Measurements from ENCODE around the gene TLDC2. TPM values are rescaled to one million over a fixed set of nuclear protein-coding genes. Genes with fewer than 3 reads are reported as not detected.
A peak's percentile ranks its signal among the peaks of the same experiment; 100 is the strongest.
"Not testable (repeated sequence)": the region's sequence is repeated elsewhere in the genome, so short reads cannot be mapped to it uniquely, and the experiment has no call there.

The TLDC2 gene
- polyA plus RNA-seq, 1 donor from 2014 or later: not detected

DNA sequence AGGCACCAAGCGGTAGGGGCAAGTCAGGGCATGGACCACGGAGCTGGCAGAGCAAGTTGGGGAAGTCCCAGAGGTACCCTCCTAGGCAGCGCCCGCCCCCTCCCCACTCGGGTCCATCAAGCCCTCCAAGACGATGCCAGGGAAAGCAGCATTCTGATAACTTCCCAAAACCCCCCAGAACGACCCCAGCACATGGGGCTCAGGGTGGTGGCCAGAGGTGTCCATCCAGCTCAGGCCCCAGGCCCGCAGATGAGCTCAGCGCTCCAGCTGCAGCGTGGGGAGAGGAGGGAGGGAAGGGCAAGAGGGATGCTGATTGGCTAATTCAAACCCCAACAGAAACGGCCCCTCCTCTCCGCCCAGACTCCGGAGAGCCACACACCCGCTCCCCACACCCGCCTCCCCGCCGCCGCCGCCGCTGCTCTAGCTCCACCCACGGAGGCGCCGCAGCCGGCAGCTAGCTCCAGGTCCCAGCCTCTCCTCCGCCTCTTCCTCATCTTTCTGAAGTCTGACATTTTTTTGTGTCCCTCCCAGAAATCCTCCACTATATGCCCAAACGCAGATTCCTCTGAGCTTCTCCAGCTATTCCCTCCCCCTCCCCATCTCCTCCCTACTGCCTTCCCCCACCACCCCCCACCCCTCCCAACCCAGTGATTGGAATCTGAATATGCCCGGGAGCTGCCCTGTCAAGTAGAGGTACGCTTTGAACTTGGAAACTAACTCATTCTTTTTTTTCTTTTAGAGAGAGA lies 40.3 kb upstream of the TLDC2 start:
- H3K9ac ChIP-seq (ENCODE audit: low read length): peak overlapping the region; percentile 38
- no peak overlapping the region for H2AFZ ChIP-seq (ENCODE audit: low read depth, low read length)
- H3K4me3 ChIP-seq (ENCODE audit: low read length): peak overlapping the region; percentile 47
- H3K4me2 ChIP-seq (ENCODE audit: low read length): peak overlapping the region; percentile 3
- peaks cover 6% of the 10 kb centered on the region for H3K36me3 ChIP-seq (ENCODE audit: insufficient read depth, low read length)
- no peaks in the 10 kb centered on the region for H4K20me1 ChIP-seq (ENCODE audit: insufficient read depth)
- H3K9me2 ChIP-seq (ENCODE audit: insufficient read depth, low read length): no peaks in the 10 kb centered on the region
- H3K27me3 ChIP-seq (ENCODE audit: insufficient read depth, low read depth, low read length): no peaks in the 10 kb centered on the region
- H3K27ac ChIP-seq (ENCODE audit: low read length): peak overlapping the region; percentile 55
- no peaks in the 10 kb centered on the region for H3K9me3 ChIP-seq (ENCODE audit: low read length)
- TF ChIP-seq EP300 (conservative IDR thresholded peaks at IDR 0.05; ENCODE audit: poor library complexity, severe bottlenecking) (no peak), POLR2AphosphoS5 (IDR thresholded peaks at IDR 0.05) (peak; percentile 22)
- peaks cover 3% of the 10 kb centered on the region for H3K79me2 ChIP-seq (replicated peaks; ENCODE audit: insufficient read depth, low read length)
- H3F3A ChIP-seq (ENCODE audit: insufficient read depth, low read length, poor library complexity, severe bottlenecking): no peaks in the 10 kb centered on the region

DNA sequence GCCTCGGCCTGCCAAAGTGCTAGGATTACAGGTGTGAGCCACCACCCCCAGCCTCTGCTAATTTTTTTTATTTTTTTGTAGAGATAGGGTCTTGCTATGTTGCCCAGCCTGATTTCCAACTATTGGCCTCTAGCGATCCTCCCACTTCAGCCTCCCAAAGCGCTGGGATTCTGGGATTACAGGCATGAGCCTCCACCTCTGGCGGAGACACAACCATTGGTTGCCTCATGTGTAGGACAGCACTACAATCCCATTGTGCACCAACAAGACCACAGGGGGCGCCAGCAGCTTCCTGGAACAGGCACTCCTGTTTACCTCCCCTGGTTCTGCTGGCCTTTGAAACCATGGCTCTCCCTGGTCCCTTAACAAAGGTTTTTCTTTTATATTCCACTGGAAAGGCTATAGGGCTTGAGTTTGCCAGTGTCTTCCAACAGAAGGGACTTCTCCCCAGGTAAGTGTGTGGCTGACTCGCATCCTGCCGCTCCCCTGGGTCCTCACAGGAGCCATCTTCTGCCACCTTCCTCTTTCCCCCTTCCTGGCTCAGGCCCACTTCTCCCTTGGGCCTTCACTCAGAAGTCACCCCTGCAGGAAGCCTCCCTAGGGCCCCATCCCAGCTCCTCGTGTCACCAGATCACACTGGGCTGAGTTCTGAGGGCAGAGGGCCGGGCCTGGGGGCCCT lies 39.2 kb upstream of the TLDC2 start:
- Histone ChIP-seq H3K27me3 (ENCODE audit: insufficient read depth, low read depth, low read length) (no peaks in the 10 kb centered on the region), H3F3A (ENCODE audit: insufficient read depth, low read length, poor library complexity, severe bottlenecking) (no peaks in the 10 kb centered on the region), H3K36me3 (ENCODE audit: insufficient read depth, low read length) (peaks cover 6% of the 10 kb centered on the region), H3K9me3 (ENCODE audit: low read length) (no peaks in the 10 kb centered on the region), H3K4me2 (ENCODE audit: low read length) (no peak overlapping the region), H3K79me2 (replicated peaks; ENCODE audit: insufficient read depth, low read length) (peaks cover 3% of the 10 kb centered on the region), H3K4me3 (ENCODE audit: low read length) (no peak overlapping the region), H4K20me1 (ENCODE audit: insufficient read depth) (no peaks in the 10 kb centered on the region), H3K9me2 (ENCODE audit: insufficient read depth, low read length) (no peaks in the 10 kb centered on the region), H2AFZ (ENCODE audit: low read depth, low read length) (no peak overlapping the region), H3K27ac (ENCODE audit: low read length) (no peak overlapping the region), H3K9ac (ENCODE audit: low read length) (no peak overlapping the region)
- no peak for TF ChIP-seq EZH2 (IDR thresholded peaks at IDR 0.05; ENCODE audit: borderline replicate concordance, insufficient read depth, low read length, poor library complexity, severe bottlenecking)
- TF ChIP-seq, protein P1, sequence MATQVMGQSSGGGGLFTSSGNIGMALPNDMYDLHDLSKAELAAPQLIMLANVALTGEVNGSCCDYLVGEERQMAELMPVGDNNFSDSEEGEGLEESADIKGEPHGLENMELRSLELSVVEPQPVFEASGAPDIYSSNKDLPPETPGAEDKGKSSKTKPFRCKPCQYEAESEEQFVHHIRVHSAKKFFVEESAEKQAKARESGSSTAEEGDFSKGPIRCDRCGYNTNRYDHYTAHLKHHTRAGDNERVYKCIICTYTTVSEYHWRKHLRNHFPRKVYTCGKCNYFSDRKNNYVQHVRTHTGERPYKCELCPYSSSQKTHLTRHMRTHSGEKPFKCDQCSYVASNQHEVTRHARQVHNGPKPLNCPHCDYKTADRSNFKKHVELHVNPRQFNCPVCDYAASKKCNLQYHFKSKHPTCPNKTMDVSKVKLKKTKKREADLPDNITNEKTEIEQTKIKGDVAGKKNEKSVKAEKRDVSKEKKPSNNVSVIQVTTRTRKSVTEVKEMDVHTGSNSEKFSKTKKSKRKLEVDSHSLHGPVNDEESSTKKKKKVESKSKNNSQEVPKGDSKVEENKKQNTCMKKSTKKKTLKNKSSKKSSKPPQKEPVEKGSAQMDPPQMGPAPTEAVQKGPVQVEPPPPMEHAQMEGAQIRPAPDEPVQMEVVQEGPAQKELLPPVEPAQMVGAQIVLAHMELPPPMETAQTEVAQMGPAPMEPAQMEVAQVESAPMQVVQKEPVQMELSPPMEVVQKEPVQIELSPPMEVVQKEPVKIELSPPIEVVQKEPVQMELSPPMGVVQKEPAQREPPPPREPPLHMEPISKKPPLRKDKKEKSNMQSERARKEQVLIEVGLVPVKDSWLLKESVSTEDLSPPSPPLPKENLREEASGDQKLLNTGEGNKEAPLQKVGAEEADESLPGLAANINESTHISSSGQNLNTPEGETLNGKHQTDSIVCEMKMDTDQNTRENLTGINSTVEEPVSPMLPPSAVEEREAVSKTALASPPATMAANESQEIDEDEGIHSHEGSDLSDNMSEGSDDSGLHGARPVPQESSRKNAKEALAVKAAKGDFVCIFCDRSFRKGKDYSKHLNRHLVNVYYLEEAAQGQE (IDR thresholded peaks at IDR 0.05; ENCODE audit: borderline replicate concordance): no peak
- no peak for TF ChIP-seq RAD21 (conservative IDR thresholded peaks at IDR 0.05)
- no peak for TF ChIP-seq EP300 (conservative IDR thresholded peaks at IDR 0.05; ENCODE audit: poor library complexity, severe bottlenecking)
- TF ChIP-seq MXI1 (conservative IDR thresholded peaks at IDR 0.05; ENCODE audit: poor library complexity, severe bottlenecking): no peak
- TF ChIP-seq POLR2AphosphoS5 (IDR thresholded peaks at IDR 0.05): no peak
- TF ChIP-seq, protein P2, sequence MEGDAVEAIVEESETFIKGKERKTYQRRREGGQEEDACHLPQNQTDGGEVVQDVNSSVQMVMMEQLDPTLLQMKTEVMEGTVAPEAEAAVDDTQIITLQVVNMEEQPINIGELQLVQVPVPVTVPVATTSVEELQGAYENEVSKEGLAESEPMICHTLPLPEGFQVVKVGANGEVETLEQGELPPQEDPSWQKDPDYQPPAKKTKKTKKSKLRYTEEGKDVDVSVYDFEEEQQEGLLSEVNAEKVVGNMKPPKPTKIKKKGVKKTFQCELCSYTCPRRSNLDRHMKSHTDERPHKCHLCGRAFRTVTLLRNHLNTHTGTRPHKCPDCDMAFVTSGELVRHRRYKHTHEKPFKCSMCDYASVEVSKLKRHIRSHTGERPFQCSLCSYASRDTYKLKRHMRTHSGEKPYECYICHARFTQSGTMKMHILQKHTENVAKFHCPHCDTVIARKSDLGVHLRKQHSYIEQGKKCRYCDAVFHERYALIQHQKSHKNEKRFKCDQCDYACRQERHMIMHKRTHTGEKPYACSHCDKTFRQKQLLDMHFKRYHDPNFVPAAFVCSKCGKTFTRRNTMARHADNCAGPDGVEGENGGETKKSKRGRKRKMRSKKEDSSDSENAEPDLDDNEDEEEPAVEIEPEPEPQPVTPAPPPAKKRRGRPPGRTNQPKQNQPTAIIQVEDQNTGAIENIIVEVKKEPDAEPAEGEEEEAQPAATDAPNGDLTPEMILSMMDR (IDR thresholded peaks at IDR 0.05; ENCODE audit: poor library complexity, severe bottlenecking): peak; percentile 25

DNA sequence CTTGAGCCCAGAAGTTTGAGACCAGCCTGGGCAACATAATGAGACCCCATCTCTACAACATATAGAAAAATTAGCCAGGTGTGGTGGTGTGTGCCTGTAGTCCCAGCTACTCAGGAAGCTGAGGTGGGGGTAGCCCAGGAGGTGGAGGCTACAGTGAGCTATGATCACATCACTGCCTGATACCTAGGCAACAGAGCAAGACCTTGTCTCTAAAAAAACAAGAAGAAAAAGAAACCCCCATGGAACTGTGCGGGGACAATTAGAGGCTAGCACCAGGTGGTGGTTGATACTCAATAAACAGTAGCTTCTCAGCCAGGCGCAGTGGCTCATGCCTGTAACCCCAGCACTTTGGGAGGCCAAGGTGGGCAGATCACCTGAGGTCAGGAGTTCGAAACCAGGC lies 37.6 kb upstream of the TLDC2 start:
- H3K9me2 ChIP-seq (ENCODE audit: insufficient read depth, low read length); H4K20me1 ChIP-seq (ENCODE audit: insufficient read depth); H3K9ac ChIP-seq (ENCODE audit: low read length); H2AFZ ChIP-seq (ENCODE audit: low read depth, low read length); H3K36me3 ChIP-seq (ENCODE audit: insufficient read depth, low read length); H3K27me3 ChIP-seq (ENCODE audit: insufficient read depth, low read depth, low read length); H3K79me2 ChIP-seq (replicated peaks; ENCODE audit: insufficient read depth, low read length); H3F3A ChIP-seq (ENCODE audit: insufficient read depth, low read length, poor library complexity, severe bottlenecking); H3K27ac ChIP-seq (ENCODE audit: low read length); H3K4me3 ChIP-seq (ENCODE audit: low read length); H3K4me2 ChIP-seq (ENCODE audit: low read length); H3K9me3 ChIP-seq (ENCODE audit: low read length): not testable (repeated sequence)

Measured in neural cell (in vitro differentiated cells).